SH-SY5Y (cell line): ENCODE measurements around the gene ZNF574.

ENCODE experiments used
- GATA2 ChIP-seq: IDR thresholded peaks from 2 replicates; pipeline ENCODE4 v1.6.1; 2011; ENCODE audit warnings: mild to moderate bottlenecking, low read depth, low read length
- GATA3 ChIP-seq: IDR thresholded peaks from 2 replicates; pipeline ENCODE4 v1.6.1; 2011; ENCODE audit warnings: low read depth, mild to moderate bottlenecking, low read length, moderate library complexity

Gene ZNF574

DNA sequence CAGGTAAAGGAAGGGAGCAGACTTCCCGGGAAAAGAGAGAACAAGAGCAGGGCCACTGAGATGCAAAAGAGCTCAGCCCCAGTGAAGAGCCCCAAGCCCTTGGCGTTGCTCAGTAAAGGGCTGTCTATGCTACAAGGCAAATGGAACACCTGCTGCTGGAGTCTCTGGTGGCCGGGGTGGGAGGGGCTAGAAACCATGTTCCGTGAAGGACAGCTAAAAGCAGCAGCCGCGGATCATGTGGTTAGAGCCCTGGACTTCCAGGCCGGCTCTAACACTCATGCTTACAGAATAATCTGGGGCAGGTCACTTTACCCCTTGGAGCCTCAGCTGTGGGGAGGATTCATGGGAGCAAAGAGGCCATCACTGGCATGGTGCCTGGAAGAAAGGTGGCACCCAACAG is 38.4 kb downstream of the ZNF574 start:
- TF ChIP-seq GATA3 (no peak), GATA2 (no peak)

DNA sequence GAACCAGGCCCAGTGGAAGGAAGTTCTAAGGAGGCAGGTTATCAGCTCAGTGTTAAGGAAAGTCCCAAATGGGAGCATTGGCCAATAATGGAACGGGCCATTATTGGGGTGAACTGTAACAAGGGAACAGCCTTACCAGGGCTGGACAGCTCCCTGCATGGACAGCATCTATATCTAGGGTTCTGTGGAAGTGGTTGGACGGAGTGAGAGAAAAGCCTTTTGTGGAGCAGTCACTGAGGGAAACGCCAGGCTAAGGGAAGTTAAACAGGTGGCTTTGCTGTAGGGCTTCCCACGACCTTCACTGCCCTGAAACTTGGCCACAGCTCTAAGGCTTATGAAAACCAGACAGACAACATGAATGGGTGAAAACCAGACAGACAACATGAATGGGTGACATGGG is 39.3 kb downstream of the ZNF574 start:
- TF ChIP-seq GATA3 (no peak), GATA2 (no peak)

DNA sequence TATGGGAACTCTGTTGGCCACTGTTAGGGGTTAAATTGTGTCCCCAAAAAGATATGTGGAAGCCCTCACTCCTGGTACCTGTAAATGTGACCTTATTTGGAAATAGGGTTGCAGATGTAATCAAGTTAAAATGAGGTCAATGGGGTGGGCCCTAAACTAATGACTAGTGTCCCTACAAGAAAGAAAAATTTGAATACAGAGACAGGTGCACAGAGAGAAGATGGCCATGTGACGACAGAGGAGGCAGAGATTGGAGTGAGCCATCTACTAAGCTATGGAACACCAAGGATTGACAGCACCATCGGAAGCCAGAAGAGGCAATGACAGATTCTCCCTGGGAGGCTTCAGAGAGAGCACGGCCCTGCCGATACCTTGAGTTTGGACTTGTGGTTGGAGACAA is 39.7 kb downstream of the ZNF574 start:
- no peak for TF ChIP-seq GATA2
- no peak for TF ChIP-seq GATA3

DNA sequence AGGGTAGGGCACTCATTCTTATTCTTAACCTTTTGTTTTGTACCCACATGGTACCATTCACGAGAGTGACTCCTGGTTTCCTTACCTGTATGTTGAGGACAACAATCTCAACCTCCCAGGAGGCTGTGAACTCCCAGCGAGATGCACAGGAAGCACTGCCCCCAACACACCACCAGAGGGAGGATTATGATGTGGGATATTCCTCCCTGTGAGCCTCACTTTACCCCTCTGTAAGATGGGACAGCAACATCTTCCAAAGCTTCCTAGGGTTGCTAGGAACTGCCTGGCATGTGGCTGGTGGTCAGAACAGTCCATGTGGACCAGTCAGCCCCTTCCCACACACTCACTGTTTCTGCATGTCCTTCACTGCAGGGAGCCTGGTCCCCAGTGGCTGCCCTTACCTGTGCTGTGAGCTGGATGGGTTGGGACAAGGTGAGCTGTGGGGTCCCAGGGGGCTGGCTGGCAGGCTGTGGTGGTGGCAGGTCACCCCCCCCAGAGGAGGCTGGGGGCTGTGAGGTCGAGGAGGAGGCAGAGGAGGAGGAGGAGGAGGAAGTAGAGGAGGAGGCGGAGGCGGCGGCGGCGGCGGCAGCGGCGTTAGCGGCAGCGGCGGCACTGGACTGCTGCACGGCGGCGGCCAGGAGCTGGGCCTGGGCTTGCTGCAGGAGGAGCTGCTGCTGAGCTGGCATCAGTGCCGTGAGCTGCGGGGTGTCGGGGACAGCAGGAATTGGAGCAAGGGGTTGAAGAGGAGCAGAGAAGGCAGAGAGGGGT is 40.5 kb downstream of the ZNF574 start:
- no peak for TF ChIP-seq GATA2
- no peak for TF ChIP-seq GATA3

DNA sequence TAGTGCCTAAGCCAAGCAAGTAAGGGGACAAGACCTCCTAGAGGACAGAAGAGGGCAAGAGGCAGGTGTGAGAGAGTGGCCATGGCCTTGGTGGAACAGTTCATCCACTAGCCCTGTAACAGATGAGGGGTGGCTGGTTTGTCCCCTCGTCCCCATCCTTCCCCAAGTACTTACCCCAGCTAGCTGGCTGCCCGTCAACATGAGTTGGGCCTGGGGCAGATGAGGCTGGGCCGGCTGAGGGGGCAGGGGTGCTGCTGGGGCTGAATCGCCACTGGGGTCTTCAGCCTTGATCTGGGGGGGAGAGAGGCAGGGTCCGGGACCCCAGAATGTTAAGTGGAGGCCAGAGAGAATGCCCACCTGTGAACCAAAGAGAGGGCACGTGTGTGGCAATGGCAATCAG is 41.1 kb downstream of the ZNF574 start:
- TF ChIP-seq GATA3 (no peak), GATA2 (no peak)

DNA sequence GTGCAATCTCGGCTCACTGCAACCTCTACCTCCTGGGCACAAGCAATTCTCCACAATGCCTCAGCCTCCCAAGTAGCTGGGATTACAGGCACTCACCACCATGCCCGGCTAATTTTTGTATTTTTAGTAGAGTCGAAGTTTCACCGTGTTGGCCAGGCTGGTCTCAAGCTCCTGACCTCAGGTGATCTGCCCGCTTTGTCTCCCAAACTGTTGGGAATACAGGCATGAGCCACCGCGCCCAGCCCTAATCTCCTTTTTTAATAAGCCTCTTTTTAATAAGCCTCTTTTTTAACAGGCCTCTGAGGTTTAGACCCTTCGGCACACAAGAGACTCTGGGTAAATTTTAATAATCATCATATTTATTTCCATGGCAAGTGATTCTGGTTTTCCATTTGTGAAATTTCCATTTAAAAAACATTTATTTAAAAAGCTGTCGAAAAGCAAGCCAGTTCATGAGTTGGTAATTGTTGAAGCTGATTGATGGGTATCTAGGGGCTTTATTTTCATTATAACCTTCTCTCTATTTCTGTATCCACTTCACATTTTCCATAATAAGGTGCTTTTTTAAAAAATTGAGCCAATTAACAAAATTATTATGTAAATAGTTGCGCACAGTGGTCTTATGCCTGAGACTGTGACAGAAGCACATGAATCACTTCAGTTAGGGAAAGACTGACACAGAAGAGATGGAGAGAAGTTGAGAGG is 44.5 kb downstream of the ZNF574 start:
- no peak for TF ChIP-seq GATA3
- no peak for TF ChIP-seq GATA2

DNA sequence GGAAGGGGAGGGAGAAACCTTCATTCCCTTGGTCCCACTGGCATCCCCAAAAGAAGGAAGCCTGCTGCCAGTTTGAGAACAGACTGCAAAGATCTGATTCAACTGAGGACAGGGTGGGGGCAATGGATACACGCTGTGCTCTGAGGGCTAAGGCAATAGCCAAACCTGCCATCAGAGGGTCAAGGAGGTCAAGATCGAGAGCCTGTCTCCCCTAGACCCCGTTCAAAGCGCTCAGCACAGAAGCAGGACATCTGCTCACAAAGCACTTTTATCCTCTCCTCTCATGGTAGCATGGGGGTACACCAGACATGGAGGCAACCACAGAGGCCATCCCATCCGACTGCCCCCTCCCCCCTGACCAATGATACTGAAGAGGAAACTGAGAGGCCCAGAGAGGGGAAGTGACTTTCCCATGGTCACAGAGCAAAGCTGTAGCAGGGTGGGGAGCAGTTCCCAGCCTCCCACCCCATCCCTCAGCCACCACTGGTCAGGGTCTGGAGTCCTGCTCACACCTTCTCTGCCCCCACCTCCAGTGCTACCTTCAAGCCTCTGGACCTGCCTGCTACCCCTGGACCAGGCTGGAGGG is 45.2 kb downstream of the ZNF574 start:
- no peak for TF ChIP-seq GATA2
- no peak for TF ChIP-seq GATA3

DNA sequence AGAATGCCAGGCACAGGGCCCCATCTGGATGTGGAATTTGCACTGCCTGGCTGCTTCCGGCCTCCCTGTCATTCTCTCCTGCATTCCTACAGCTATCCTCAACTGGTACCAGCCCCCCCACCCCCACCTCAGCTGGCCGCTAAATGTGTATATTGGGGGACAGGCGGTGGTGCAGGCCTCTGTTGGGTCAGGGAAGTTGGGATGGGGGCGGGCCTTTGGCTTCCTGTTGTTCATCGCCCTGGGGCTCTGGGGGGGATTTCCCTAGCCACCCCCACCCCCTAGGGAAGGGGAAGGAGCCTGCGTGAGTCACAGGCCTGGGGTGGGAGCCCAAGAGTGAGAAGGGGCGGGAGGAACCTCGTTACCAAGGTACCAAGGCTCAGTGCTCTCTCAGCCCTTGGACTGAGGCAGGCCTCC is 45.7 kb downstream of the ZNF574 start:
- TF ChIP-seq GATA2: no peak
- no peak for TF ChIP-seq GATA3

DNA sequence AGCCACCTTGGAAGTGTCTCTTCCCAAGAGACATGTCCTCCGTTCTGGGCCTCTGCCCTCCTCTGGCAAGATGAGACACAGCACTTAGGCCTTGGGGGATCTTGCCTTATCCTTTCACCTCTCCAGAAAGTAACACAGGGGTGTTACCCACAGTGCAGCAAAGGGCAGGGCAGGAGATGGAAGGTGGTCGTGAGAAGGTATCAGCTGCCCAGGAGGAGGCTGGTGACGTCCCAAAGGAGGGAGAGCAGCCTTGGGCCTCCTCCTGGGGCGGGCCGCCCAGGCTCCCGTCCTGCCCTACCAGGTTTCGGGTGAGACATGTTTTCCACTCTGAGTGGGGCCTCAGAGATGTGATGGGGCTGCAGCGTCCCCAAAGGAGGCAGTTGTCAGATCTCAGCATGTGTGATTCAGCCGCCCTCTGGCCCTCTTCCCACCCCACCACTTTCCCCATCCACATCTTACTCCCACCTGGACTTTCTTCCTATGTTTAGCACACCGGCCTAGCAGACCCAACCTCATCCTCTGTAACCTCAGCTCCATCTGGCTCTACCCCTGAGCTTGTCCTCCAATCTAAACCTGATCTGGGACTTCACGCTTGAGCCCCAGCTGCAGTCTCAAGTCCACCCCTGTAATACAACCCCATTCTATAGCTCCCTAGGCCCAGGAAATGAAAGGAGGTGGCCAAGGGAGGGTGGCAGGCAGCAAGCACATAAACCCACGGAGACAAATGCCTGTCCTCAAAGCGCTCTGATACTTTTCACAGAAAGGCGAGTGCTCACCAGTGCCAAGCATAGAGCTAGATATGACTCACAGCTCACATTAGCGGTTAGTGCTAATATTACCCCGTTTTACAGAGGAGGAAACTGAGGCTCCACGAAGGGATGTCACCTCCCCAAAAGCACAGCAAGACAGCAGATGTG is 47.0 kb downstream of the ZNF574 start:
- TF ChIP-seq GATA2 (no peak), GATA3 (no peak)

DNA sequence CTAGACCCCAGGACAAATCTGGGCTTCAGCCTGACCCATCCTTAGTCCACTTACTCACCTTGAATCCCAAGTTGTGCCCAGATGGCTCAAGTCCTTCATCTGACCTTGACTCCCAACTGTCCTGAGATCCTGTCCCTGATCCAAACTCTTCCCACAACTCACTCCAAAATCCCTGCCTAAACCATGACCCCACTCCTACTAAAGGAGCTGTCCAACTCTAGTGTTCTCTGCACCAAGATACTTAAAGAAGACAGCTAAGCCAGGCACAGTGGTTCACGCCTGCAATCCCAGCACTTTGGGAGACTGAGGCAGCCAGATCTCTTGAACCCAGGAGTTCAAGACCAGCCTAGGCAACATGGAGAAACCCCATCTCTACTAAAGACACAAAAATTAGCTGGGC is 47.8 kb downstream of the ZNF574 start:
- TF ChIP-seq GATA2 (no peak), GATA3 (no peak)

DNA sequence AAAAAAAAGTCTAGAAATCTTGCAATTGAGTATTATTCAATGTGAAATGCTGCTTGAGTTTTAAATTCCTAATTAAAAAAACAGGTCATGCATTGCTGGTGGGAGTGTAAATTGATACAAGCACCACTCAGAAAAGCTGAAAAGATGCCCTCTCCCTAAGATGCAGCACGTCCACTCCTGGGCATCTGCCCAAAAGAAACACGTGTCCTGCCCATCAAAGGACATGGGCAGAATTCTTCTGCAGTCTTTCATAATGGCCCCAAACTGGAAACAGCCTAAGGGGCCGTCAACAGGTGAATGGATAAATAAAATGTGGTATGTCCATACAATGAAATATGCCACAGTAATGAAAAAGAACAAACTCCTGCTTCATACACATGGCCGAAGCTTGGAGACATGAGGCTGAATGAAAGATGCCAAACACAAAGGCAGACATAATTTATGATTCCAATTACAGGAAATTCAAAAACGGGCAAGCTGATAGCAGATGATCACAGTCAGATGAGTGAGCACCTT is 48.5 kb downstream of the ZNF574 start:
- TF ChIP-seq GATA2 (no peak), GATA3 (no peak)

DNA sequence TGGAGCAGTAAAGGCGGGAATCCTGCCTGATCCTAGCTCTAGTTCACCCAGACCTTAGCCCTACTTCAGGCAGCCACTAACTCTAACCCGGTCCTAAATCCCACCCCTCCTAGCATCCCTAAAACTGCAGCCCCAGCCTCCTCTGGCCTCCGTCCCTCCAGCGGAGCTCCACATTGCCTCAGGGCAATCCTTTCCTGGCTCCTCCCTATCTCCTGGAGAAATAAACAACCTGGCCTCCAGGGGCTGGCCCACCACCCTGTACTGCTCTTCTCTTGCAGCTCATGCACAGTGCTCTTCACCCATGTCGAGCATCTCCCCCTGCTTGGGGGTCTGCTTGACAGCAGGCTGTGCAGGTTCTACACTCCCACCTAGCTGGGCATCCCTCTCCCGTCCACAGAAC is 49.6 kb downstream of the ZNF574 start:
- TF ChIP-seq GATA2: no peak
- no peak for TF ChIP-seq GATA3

DNA sequence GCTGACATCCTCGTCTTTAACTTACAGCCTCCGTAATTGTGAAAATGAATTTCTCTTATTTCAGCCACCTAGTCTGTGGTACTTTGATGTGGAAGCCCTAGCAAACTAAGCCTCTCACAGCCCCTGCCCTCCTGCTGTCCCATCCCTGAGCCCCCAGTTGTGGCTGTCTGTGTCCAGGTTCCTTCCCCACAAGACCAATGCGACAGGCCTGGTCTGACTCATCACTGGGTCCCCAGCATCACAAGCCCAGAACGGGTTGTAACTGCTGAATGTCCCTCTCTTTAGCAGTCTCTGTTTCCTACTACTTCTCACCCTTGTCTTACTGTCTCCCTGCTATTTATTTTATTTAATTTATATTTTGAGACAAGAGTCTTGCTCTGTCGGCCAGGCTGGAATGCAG is 50.6 kb downstream of the ZNF574 start:
- no peak for TF ChIP-seq GATA2
- no peak for TF ChIP-seq GATA3
